Measurements from ENCODE around the gene NBEA.
"Not testable (repeated sequence)": the region's sequence is repeated elsewhere in the genome, so short reads cannot be mapped to it uniquely, and the experiment has no call there.

NBEA gene

DNA sequence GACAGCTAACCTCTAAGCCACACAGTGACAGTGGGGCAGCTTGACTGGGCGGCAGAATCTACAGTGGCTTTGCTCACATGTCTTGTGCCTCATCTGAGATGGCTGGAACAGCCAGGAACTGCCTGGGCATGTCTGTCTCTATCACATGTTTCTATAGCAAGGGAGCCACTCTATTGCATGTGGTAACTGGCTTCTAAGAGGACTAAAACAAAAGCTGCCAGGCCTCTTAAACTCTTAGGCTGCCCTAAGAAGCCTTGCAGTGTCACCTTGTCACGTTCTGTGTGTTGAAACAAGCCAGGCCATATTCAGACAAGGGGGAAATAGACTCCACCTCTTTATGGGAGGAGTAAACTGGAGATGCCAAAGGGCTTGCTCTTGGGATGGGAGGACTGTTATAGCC lies 657.3 kb downstream of the NBEA start:
- DNase-seq: no peak

DNA sequence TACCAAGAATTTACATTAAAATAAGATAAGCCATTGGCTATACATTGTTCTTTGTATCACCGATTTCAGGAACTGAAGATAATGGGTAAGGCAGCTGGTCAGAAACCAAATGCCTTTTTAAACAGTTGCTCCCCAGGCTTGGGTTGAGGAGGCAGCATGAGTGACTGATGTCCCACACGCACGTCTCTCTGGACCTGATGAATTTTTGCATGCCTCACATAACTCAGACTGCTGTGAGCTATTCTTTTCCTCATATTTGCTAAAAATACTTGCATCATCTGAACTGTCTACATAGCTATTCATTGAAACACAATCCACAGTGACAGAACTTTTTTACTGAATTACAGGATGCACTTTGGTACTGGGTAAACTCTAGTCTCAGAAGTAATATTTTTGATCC lies 658.1 kb downstream of the NBEA start:
- no peak for DNase-seq

DNA sequence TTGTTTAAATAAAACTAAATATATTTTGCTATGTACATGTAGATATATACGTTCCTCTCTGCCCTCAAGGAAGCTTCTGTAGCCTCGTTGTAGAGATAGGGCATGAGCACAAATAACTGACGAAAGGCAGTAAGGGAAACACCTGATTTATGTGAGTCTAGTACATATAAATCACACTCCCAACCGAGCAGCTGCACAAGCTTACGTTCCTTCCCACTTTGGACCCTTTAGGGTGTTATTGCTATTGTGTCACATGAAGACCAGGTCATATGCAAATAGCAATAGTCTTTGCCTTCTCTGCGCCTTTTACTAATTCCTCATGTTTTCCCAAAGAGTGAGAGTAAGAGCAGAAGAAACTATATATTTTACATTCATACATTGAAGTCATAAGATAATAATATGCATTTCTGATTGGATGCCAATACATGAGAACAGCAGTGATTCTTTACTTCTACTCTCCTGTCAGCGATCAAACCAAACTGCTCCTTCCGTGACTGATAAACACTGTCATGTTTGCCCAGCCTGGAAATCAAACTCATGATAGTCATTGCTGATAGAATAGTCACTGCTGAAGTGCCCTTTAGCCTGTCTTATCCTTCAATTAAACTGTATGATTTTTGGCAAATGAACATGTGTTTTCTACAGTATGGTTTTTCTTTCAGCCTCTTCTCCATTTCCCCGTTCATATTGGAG lies 661.7 kb downstream of the NBEA start:
- no peak for DNase-seq

DNA sequence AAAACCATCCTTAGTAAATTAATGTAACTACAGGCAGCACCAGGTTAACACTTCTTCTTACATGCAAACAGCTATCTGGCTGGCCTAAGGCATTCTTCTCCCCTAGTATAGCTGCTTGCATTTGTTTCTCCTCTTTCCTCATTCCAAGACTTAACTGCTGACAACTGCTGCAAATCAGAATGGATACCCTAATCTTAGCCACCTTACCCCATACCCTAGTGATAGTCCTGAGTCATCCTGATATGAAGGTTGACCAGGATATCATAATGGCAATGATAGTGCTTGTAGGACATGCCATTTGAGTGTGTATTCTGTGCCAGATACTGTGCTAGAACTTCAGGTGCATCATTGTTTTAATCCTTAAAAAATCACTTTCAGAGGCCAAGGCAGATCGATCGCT lies 672.6 kb downstream of the NBEA start:
- no peak for DNase-seq

DNA sequence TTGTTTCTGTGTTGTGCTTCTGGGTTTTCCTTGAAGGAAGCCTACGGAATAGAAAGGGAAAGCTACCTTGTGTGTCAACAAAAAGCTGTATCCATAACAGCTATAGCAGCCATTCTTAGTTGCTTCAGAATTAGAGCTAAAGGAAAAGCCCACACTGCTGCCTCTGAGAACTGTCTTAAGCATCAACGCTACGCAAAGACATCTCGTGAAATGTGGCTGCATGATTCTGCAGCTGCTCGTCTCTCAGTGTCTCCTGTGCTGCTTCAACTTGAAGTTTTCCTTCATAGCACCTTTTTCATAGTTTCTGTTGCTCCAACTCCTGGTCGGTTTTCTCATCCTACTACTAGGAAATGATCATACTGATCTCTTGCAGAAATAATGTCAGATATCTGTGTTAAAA lies 675.4 kb downstream of the NBEA start:
- no peak for DNase-seq

DNA sequence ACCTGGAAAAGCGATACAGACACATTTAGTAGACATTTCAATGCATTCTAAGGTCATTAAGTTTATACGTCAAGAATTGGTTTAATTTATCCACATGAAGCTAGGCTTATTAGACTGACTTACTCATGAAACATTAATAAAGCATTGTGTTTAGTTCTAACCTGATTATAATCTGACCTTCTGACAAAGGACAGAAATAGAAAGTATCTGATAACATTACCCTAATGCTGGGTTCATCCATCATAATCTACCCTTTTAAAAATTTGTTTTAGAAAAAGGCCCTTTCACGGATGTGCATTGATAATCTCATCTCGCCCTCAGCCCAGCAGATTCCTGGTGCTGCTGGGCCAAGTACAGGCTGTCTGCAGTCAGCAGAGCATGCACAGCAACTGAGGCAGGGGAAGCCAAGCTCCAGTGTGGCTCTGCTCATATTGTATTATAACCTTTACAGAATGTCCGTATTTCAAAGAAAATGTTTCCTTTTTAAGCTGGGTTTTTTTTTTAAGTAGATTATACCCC lies 676.6 kb downstream of the NBEA start:
- no peak for DNase-seq

DNA sequence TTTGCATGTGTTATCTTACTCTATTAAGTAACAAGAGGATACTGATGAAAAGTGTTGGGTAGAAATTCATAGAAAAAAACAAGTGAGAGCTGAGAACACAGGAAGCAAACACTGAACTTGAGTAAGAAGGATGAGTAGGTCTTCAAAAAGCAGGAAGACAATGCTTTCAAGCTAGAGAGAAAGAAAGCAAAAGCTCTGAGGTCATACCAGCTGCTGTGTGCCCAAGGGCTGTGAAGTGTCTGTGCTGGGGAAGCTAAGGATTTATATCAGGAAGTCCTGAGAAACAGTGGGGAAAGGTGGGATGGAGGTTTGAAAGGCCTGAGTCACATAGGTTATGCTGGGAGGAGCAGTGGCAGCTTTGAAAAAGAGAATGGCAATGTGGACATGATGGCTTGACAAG lies 679.9 kb downstream of the NBEA start:
- no peak for DNase-seq

DNA sequence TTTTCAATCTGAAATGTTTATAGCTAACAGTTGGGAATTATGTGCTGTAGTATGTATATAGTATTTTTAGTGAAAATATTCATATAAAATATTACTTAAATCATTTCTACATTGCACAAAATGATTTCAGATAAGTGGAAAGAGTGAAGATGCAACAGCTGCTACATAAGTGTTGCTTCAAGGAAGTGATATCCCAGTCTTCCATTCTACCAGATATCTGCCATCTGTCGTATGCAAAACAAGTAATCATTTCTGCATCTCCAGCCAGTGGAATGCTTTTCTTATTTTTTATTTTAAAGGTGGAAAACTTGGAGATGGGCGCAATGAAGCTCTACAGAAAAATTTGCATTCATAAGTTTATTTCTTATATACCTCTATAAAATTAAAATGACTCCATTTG lies 687.0 kb downstream of the NBEA start:
- DNase-seq: no peak

DNA sequence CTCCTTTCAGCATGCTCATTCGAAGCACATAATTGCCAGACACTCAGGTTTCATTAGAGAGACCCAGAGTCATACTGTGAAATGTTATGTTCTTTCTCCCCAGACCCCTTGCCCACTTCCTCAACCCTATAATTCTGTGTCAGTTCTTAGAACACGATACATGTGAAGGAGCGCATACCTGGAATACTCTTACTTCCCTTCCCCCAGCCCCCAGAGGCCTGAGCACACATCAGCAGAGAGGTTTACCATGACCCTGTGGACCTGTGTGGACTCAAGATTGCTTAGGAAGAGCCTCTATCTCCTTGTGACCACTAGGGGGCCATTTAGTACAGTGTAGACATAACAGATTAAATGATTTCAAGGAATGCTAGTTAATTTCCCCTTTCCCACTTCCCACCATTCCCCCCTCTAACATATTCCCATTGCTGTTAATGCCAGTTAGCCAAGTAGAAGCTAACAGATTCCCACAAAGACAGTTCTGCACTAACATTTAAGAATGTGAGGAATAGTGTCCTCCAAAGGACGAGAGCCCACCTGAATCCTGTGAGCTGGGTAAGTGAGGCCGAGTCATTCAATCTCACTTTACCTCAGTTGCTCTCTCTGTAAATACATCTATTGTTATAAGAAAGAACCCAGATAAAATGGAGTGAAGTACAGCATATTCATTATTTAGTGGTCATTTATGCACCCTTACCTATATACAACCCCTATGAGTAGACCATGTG lies 688.6 kb downstream of the NBEA start:
- DNase-seq: no peak

DNA sequence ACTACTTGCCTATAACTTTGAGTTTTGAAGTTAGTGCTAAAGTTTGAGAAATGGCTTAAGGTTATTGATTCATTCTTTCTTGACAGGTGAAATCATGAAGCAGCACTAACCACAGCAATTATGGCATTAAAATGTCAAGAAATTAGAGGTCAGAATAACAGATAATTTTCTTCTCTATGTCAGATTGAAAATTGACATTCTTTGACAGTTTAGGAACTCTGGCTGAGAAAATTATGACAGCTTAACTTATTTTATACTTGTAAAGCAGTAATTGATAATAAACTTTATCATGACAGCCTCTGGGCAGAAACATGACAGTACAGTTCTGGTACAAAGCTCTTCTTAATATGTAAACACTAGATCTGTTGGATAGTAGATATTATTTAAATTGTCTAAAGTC lies 689.6 kb downstream of the NBEA start:
- DNase-seq: no peak

DNA sequence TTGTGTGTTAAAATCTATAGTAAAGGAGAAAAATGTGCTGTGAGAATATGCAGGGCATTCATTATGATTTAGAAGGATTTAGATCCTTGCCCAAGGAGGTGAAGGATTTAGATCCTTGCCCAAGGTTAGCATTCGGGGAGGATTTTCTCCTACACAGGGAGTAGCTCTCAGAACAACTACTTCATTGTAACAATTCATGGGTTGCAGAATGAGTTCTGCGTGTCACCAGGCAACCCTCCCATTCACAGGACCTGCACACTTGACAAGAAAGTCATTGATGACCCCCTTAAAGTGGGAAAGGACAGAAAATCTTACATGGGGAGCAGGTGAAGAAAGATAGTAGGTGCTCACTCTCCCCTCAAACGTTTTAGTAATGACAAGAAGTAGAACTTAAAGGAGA lies 701.6 kb downstream of the NBEA start:
- no peak for DNase-seq

DNA sequence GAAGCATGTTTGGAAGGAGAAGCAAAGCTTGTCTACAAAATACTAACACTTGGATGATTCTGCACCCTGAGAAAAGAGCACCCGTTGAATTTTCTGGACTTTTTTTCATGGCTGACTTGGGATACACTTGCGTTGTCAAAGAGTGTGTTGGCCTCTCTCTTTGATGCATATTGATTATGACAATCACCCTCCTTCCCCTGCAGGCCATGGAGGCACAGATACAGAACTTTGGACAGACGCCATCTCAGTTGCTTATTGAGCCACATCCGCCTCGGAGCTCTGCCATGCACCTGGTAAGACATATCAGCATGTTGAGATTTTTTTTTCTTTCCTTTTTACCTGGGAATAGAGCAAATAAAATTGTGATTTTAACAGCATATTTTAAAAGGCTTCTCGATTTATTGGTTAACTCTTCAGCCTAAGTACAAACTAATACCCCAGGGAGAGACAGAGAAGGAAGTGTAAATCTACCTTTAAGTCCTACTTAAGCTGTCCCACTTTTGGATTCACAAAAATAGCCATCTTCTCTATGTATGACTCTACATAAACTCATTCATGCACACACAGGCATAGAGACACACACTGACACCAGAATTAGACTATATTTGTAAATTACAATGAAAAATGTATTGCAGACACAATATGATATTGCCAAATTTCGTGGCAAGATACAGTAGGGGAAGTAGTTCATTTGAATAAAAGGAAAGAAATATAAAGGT lies 704.1 kb downstream of the NBEA start:
- no peak for DNase-seq

DNA sequence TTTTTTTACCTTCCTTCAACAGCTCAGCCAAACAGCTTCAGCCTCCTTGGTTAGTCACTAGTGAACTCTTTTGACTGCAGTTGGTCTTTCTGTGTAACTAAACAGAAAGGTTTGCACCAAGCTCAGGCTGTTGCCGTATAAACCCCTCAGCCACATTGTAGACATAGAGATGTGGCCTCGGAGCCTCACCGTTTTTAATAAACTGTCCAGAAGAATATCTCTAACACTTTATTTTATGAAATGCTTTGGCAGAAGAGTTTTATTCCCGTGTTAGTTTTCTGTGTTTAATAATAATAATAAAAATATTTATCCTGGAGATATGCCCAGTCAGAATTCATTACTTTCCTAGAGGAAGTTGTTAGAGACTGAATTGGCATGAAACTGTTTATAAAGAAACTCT lies 706.1 kb downstream of the NBEA start:
- DNase-seq: no peak

DNA sequence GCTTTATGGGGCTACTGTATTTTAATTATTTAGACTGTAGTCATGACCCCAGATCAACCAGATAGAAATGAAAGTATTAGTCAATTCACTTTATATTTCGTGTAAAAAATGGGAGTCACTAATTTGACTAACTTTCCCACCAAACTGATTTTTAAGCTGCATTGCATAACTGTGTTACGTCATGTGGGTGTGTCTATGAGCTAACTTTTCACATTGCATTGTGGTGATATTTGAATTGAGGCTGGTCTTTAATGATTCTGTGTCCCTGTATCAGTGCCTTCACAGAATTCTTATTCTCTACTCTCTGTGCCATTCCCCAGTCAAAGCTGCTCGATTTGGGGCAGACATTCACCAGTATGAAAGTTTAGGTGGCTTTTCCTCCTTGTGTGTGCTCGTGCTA lies 707.1 kb downstream of the NBEA start:
- no peak for DNase-seq

DNA sequence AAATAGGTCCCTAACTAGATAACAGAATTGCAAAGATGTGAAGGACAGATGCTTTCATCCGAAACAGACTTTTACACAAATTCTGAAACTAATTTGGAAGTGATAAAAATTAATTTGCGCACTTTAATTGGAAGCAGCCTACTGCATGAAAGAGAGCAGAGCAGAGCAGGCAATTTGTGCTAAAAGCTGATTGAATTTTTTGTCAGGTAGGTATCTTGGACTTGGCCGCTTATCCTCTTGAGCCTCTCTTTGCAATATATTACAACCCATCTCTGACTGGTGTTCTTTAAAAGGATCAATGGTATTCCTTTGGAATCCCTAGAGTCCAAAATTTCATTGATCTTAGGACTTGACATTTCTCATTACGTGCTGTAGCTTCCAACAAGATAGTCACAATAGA lies 717.7 kb downstream of the NBEA start:
- no peak for DNase-seq

DNA sequence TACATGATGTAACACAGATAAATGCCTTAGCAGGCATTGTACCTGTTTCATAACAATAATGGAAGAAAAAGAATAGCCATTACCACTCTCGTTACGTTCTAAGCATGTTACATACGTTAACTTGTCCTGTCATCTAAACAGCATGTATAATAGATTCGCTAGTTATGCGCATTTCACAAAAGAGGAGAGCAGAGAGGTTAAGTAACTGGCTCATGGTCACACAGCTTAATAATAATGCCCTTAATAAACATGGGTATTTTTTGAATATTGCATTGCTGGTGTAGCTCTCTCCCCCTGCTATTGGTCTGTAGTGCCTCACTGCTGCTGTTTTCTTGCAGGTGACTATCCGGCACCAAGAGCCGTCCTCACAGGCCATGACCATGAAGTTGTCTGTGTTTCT lies 722.7 kb downstream of the NBEA start:
- DNase-seq: no peak

DNA sequence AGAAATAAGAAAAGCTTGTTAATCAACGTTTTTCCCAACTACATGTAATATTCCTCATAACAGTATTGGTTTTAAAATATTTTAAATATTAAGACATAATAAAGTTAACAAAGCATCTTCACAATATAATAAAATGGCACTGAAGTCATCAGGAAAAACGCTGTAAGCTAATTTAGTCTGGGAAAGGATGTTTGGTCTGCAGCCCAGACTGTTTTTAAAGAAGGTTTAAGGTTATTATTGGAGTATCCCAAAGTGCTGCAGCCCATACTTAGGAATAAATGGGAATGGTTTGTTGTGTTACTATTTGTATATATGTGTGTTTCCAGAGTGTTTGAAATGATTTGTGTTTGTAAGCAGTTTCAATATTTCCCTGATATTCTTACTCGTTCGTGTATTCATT lies 727.3 kb downstream of the NBEA start:
- no peak for DNase-seq

DNA sequence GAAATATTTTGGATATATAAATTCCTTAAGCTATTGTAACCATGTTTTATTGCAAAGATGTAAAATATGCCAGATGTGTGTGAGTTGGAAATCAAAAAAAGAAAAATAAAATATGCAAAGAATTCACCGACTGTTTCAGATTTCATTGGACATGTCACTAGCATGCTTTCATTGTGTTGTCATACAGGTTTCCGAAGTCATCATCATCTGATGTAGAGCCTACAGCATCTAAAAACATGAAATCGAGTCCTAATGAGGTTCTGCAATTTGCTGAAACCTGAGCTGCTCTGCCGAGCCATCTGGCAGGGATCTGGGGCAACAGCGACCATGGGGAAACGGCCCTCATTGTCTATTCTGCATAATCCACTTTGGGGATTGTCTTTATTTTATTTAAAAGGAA lies 730.5 kb downstream of the NBEA start:
- no peak for DNase-seq

DNA sequence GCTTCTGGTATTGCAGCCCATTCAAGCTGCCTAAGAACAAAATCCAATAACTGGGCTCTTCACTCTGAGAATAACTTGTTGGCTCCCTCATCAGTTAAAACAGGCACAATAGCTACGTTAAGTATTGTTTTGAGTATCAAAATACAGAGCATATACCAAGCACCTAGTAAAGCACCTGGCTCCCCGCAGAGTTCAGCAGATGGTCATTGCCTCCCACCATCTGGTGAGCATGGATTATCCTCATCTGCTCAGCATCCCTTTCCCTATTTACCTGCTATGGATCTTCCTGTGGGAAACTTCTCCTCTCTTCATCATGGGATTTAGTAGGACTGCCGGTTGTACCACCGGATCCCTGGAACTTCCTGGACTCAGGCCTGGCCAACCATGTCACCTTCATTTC lies 733.6 kb downstream of the NBEA start:
- DNase-seq: no peak

DNA sequence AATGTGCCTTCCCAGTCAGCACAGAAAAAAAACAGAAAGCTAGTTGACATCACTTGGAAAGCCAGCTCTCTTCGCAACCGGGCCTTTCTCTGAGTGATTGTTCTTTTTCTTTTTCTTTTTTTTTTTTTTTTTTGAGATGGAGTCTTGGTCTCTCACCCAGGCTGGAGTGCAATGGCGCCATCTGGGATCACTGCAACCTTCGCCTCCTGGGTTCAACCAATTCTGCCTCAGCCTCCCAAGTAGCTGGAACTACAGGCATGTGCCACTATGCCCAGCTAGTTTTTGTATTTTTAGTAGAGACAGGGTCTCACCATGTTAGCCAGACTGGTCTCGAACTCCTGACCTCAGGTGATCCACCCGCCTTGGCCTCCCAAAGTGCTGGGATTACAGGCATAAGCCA lies 735.8 kb downstream of the NBEA start:
- not testable (repeated sequence) for DNase-seq

DNA sequence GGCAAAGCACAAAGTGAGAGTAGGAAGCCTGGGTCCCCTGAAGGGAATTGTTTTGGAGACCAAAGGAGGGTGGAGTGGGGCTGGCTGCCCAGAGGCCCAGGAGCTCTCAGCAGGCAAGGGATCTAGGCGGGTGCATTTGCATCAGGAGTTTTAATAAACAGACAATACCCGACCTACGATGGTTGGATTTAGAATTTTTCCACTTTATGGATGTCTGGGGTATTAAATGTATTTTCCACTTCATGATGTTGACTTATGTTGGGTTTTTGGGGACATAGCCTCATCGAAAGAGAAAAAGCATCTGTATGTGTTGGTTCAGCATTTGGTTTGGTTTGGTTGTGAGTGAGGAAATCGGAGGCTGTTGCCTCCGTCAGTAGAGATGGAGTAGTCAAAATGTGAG lies 739.6 kb downstream of the NBEA start:
- no peak for DNase-seq

DNA sequence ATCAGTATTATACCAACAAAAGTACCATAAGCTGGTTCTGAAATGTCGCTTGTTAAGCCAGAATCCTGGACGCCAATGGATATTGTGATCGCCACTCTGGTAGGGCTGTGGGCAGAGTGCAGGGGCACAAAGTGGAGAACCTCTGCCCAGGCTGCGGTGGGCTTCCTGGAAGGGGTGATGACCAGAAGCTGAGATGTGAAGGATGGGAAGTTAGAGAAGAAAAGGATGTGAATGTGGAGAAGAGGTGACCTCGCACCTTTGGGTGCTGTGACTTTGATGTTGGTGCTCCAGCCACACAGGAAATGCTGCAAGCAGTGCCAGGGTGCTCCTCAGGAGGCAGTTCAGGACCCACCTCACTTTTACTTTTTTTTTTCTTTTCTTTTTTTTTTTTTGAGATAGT lies 742.4 kb downstream of the NBEA start:
- no peak for DNase-seq

DNA sequence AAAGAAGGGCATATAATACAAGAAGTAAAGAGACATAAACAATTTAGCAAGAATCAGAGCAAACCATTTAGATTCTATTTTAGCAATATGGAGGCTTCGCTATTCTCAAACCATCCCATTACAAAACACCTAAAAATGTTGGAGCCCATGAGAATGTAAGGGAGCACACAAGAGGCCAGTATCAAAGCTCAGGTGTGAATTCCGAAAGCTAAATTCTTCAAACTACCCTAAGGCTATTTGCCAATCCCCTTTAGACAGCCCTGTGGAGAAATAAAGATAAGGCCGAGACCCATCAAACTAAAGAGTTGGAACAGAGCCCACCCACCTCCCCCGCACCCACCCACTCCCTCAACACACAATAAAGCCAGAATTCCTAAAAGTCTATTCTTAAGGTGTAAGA lies 745.3 kb downstream of the NBEA start:
- DNase-seq: no peak

DNA sequence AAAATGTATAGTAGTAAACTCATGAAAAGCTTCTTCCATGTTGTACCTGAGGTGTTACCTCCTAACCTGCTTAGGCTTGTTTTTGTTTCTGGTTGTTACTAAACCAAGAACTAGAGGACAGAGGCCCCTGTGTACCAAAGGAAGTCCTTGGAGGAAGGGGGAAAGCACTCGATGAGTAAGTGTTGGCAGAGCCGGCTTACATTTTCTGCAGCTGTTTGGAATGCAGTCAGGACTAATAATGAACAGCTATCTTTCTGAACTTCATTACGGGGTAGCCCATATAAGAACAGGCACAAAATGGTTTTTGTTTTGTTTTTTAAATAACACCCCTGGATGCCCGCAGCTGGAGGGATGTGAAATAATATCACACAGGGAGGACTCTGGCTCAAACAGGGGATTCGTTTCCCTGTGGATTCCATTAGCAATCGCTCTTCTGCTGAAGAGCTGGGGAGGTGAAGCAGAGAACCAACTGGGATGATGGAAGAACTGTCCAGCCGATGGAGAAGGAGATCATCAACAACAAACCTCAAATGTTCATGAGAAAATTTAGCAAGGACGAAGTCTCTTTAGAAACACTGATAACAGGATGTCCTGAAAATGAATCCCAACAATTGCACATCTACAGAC lies 748.6 kb downstream of the NBEA start:
- DNase-seq: no peak

Data from CD4-positive, alpha-beta T cell treated with Interleukin-6 for 4 hours (primary cell).